Measurements from ENCODE around the gene BCL7C. TPM values are rescaled to one million over a fixed set of nuclear protein-coding genes. Genes with fewer than 3 reads are reported as not detected.
"Not testable (repeated sequence)": the region's sequence is repeated elsewhere in the genome, so short reads cannot be mapped to it uniquely, and the experiment has no call there.

The BCL7C gene
- total RNA-seq (2014; rRNA removed; shearing (Covaris generic)): 28.3 and 34.3 TPM in 2 replicates

DNA sequence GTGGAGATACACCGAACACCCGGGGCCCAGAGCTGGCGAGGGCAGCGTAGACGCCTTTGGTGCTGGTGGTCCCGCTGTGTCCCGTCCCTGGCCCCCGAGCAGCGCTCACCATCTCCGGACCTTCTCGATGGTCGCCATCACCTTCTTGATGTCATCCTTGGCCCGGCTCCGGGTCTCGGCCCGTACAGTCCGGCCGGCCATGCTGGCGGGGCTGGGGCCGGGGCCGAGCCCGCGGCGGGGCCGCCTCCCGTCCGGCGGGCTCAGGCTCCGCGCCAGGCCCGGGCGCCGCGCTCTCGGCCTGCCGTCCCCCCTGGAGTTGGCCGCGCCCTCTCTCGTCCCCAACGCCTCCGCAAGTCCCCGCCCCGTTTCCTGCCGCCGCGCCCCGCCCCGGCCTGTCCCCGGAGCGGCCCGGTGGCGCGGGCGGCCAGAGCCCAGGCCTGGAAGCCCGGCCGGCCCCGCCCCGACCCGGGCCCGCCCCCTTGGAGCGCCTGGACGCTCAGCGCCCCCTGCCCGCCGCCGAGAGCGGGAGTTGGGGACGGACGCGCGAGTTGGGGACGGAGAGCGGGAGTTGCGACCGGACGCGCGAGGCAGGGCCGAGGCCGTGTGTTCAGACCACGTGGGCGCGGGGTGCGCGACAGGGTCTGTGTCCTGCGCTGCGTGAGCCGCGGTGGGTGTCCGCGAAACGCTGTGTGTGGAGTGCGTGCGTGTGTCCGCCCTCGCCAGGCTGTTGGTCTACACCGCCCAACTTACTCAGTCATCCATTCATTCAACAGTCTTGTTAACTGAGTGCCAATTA, at the start of gene BCL7C:
Gene BCL7C (minus strand): TSS at position 334 of the 796 bp plus-strand sequence. CDS start 133 bp downstream, at position 201.
- DNase-seq (ENCODE audit: low spot score): peak; percentile 90

GRCh38 chr16:30942426-30942806, 48.5 kb upstream of the BCL7C start:
- no peak for DNase-seq (ENCODE audit: low spot score)

- DNase-seq (ENCODE audit: low spot score): peak; percentile 87
These were observed 47.9 kb upstream of the BCL7C start for GRCh38 chr16:30941600-30942425.

- not testable (repeated sequence) for DNase-seq (ENCODE audit: low spot score)
These were observed 45.7 kb upstream of the BCL7C start for GRCh38 chr16:30939571-30939970.

- no peak for DNase-seq (ENCODE audit: low spot score)
These were observed 43.8 kb upstream of the BCL7C start for GRCh38 chr16:30937692-30938091.

DNA sequence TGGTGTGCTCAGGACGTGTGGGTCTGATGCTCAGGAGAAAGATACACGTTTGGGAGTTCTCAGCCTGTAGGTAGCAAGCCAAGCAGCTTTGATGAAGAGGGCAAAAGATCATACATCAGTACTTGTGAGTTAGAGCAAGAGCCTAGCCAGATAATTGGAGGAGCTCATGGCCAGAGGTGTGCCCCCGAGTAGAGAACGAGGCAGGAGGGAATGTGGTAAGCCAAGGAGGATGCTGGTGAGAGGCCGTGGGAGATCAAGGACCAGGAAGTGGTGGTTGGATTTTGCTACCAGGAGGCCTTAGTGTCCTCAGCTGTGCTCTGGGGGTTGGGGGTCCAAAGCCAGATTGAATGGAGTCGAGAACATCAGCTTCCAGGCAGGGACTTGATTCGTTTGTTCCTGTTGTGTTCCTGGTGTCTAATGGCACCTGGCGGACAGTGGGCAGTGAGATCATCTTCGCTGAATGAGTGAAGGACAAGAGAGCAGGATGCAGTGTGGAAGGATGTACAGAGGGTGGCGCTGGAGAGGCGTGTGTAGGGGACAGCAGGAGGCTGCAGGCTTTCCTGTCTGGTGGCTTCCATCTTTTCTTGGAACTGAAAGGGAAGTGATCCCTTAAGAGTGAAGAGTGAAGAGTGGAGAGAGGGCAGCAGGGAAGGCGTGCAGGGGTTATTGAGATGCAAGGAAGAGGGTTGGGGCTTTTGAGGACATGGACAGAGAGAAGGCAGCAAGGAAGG, 41.1 kb upstream of the BCL7C start:
- peak; percentile 49 for DNase-seq (ENCODE audit: low spot score)

GRCh38 chr16:30931068-30931650, 37.3 kb upstream of the BCL7C start:
- no peak for DNase-seq (ENCODE audit: low spot score)

GRCh38 chr16:30930160-30930571, 36.3 kb upstream of the BCL7C start:
- DNase-seq (ENCODE audit: low spot score): no peak

DNA sequence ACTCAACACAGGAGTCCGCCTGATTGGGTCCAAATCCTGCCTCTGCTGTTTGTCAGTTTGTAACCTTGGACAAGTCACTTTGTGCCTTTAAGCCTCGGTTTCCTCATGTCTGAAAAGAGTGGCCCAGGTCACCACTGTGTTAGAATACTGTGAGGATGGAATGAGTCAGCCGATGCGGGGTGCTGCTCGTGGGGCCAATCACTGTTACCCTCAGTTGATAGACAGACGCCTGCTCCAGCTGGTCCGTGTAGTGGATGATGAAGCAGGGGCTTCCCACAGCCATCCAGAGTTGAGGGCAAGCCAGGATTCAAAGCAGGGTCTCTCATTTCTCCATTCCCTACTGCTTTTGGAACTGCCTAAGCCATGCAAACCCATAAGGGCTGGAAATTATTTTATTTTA, 35.3 kb upstream of the BCL7C start:
- no peak for DNase-seq (ENCODE audit: low spot score)

DNA sequence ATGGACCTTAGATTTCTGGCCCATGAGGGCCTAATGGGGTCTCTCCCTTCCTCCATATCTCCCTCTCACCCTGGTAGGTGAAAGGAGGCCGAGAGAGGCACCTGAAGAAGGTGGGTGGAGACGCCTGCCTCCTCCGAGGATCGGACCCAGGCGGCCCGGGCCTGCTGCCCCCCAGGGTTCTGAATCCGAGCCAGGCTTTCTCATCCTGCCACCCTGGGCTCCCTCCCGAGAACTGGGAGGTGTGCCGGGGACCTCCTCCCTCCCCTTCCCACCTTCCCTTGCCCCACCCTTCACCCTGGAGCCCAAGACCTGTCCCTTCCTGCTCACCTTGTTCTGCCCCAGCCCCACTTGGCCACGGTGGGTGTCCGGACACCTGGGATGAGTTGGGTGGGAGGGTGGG, 34.5 kb upstream of the BCL7C start:
- no peak for DNase-seq (ENCODE audit: low spot score)

- DNase-seq (ENCODE audit: low spot score): peak; percentile 56
These were observed 34.0 kb upstream of the BCL7C start for GRCh38 chr16:30927789-30928378.

DNA sequence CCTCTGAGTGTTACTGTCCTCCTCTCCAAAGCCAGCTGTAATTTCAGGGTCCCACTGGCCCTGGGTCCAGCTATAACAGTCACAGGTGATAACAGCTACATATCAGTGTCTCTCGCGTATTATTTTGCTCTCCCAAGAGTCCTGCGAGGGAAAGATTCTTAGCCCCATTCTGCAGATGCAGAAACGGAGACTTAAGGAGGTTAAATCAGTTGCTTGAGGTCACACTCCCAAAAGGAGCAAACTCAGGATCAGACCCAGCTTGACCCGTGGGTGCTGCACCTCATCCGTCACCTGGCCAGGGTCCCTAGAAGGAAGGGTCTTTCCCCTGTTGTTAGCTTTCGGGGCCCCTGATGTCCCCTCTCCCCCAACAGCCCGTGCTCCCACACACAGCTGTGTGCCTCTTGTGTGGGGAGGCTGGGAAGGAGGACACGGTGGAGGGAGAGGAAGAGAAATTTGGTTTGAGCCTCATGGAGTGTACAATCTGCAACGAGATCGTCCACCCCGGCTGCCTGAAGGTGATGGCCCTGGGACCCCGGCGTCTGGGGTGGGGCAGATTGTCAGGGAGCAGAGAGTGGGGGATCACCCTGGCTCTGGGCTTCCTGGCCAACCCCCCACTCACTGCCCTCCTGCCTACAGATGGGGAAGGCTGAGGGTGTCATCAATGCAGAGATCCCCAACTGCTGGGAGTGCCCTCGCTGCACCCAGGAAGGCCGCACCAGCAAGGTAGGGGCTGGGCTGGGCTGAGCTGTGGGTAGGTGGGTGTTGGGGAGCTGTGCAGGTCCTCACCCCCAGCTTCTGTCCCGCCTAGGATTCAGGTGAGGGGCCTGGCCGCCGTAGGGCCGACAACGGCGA, 33.3 kb upstream of the BCL7C start:
- no peak for DNase-seq (ENCODE audit: low spot score)

DNA sequence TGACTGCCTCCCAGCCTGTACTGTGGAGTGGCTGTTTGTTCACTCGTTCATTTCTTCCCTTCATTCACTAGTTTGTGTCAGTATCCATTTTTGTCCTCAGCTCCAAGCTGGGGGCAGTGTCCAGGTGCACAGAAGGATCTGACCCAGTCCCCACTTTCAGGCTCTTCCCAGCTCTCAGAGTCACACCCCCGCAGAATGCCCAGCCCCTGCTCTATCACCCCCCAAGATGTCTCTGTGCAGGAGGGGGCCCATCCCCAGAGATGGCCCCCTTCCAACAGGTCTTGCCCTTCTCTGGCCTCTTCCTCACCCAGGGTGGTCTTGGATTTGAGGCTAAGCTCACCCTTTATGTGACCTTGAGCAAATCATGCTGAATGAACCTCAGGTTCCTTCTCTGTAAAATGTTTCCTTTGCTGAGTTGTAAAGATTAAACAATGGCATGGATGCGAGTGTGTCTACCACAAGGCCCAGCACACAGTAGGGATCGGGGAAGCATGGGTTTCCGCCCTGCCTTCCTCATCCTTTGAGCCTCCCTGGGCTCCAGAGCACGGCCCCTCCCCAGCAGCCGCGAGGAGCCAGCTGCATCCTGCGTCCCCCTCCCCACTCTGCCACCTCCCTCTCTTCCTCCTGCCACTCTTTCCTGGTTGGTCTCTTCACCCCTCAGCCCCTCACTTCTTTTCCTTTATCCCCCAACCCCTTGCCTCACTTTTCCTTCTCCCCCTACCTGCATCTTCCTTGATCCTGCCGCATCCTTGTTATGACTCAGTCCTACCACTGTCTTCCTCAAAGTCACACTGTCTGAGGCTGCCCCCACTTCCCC, 32.3 kb upstream of the BCL7C start:
- no peak for DNase-seq (ENCODE audit: low spot score)

GRCh38 chr16:30925632-30925987, 31.7 kb upstream of the BCL7C start:
- no peak for DNase-seq (ENCODE audit: low spot score)

GRCh38 chr16:30924913-30925631, 31.2 kb upstream of the BCL7C start:
- no peak for DNase-seq (ENCODE audit: low spot score)

DNA sequence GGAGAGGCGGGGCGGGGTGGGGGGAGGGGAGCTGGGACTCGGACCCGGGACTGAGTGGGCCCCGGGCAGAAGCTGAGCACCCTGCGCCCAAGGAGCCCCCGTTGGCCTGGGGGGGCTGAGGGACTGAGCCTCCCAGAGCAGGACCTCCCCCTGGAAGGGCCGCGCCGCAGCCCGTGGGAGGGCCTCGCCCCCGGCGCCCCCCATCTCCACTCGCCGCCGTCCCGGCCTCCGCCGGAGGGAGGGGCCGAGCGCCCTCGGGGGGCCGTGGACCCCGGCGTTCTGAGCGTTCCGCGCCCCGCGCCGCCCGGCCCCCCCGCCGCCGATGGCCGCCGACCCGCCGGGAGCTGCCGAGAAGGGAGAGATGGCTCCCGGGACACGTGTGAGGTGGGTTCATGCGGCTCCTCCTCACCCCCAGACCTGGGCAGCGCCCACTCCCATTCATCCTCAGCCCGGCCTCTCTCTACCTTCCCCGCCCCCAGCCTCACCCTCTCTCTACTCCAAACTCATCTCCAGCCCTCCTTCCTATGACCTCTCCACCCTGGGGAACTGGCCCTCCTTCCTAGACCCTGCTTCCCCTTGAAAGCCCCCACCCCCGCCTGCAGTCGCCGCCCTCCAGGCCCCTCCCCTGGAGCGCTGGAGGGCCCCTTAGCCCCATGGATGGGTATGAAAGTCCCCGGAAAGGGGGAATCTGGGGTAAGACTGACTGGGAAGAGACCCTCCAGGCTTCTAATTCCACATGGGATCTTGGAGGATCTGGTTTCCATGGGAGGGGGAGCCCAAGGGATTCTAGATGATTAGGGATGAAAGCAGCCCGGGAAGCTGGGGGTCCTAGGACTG, 30.4 kb upstream of the BCL7C start:
- no peak for DNase-seq (ENCODE audit: low spot score)

- DNase-seq (ENCODE audit: low spot score): no peak
These were observed 29.7 kb upstream of the BCL7C start, which contains the start of gene FBXL19 for GRCh38 chr16:30923554-30924075. Gene FBXL19, plus strand, starts transcription at chr16:30923572. Its CDS starts 2,183 bp downstream, at chr16:30925755.
